Body of pancreas (tissue), 4 donors: ENCODE data around the gene KAT7. TPM values are rescaled to one million over a fixed set of nuclear protein-coding genes. Genes with fewer than 3 reads are reported as not detected.

ENCODE experiments used
- ATAC-seq: fragments of 150-250 bp; one replicate; pipeline ENCODE4 v1.9.1; 2016
- DNase-seq, 4 donors: peaks; one replicate each; pipeline ENCODE4 v3.0.0-alpha.2; 2019
- H3K27ac ChIP-seq, 4 donors: fragments of 200-600 bp; sonication (generic); 1 replicate in 3 of 4; 2 replicates in 1 of 4; pipeline versions ENCODE4 v1.5.1 to v1.6.1; 2016 to 2019; ENCODE audit warnings: mild to moderate bottlenecking in 1 of 4, mixed read lengths in 1 of 4, moderate library complexity in 1 of 4
- H3K27me3 ChIP-seq, 2 donors: fragments of 200-600 bp; sonication (generic); one replicate each; pipeline ENCODE4 v1.6.0; 2016; ENCODE audit warnings: mild to moderate bottlenecking in 1 of 2
- H3K36me3 ChIP-seq, 2 donors: fragments of 200-600 bp; sonication (generic); replicated peaks in 1 of 2; 2 replicates each; pipeline ENCODE4 v1.5.1; 2016; ENCODE audit warnings: low read depth in 2 of 2; ENCODE audit not compliant: insufficient read depth in 1 of 2
- H3K4me1 ChIP-seq: fragments of 200-600 bp; sonication (generic); one replicate; pipeline ENCODE4 v1.6.0; 2016
- H3K4me3 ChIP-seq, 2 donors: fragments of 200-600 bp; sonication (generic); 1 replicate in 1 of 2; 2 replicates in 1 of 2; pipeline ENCODE4 v1.5.1; 2016 to 2019
- H3K9me3 ChIP-seq, 3 donors: fragments of 200-600 bp; sonication (generic); 1 replicate in 2 of 3; 2 replicates in 1 of 3; pipeline ENCODE4 v1.5.1; 2016
- POLR2A ChIP-seq, 3 donors: fragments of 450-650 bp; IDR thresholded peaks; one replicate each; pipeline ENCODE4 v1.6.1; 2016; ENCODE audit warnings: antibody characterized with exemption in 3 of 3, mild to moderate bottlenecking in 2 of 3
- WGBS, 2 donors: methylation state at CpG; one replicate each; pipeline ENCODE4 v1.1.5; 2017; 5-methylcytosine and 5-hydroxymethylcytosine counted together
- intact Hi-C: fragments of 100-400 bp; cut with DNase I; formaldehyde crosslinking; loops from one replicate; pipeline ENCODE4 v1.15.1; 2023
- total RNA-seq, 2 donors: library from RNA; depleted of rRNA; stranded (reverse); fragments of >200 nt; gene quantifications; one replicate each; pipeline ENCODE4 v1.1.0, GENCODE V29; 2016
- TF ChIP-seq, protein P1 (sequence below), 7 experiments: fragments of 450-650 bp in 4 of 7; fragments of 200-600 bp in 3 of 7; sonication (generic) in 3 of 7; IDR thresholded peaks; one replicate each; pipeline ENCODE4 v1.5.1; 2016 to 2019; ENCODE audit warnings: antibody characterized with exemption in 7 of 7

Gene KAT7
- total RNA-seq, 2 donors from 2014 or later: 7.3 to 16.5 TPM

DNA sequence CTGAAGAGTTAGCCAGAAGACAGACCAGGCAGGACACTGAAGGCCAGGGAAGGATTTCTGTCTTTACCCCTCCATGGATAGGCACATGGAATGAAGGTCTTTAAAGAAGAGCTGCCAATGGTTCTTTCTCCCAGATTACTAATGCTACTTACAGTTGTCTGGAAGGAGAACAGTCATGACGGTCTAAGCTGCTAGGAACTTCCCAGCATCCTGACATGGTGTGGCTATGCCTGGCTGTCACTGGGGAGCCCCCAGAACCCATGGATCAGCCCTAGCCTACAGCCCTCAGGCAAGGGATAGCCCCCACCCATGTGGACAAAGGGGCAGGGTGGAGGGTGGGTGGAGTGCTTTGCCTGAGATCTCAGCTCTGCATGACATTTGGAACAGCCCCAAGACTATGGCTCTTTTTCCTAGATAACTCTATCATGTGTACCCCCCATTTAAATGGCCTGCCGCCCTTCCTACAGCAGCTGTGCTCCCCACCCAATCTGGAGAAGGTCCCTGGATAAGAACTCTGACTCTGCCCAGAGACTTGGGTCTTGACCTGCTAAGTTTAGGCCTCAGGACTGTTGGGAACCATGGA lies 9.2 kb upstream of the KAT7 start:
- TF ChIP-seq POLR2A (IDR thresholded peaks at IDR 0.05): no peak
- TF ChIP-seq, protein P1, sequence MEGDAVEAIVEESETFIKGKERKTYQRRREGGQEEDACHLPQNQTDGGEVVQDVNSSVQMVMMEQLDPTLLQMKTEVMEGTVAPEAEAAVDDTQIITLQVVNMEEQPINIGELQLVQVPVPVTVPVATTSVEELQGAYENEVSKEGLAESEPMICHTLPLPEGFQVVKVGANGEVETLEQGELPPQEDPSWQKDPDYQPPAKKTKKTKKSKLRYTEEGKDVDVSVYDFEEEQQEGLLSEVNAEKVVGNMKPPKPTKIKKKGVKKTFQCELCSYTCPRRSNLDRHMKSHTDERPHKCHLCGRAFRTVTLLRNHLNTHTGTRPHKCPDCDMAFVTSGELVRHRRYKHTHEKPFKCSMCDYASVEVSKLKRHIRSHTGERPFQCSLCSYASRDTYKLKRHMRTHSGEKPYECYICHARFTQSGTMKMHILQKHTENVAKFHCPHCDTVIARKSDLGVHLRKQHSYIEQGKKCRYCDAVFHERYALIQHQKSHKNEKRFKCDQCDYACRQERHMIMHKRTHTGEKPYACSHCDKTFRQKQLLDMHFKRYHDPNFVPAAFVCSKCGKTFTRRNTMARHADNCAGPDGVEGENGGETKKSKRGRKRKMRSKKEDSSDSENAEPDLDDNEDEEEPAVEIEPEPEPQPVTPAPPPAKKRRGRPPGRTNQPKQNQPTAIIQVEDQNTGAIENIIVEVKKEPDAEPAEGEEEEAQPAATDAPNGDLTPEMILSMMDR (IDR thresholded peaks at IDR 0.05): no peak
- Histone ChIP-seq H3K36me3 (no peaks in the 10 kb centered on the region), H3K4me3 (no peak overlapping the region), H3K9me3 (no peaks in the 10 kb centered on the region), H3K4me1 (no peaks in the 10 kb centered on the region), H3K27me3 (no peaks in the 10 kb centered on the region), H3K27ac (no peak overlapping the region)
- DNase-seq (no peak), ATAC-seq (peak; percentile 10)
- intact Hi-C loops: loop anchor here (5.0 kb wide), 2 partner anchors 62 to 217 kb away; no protein-coding TSS in a partner anchor
- 85 to 87% methylated on average over 2 of the region's 2 CpGs for WGBS, 2 donors

DNA sequence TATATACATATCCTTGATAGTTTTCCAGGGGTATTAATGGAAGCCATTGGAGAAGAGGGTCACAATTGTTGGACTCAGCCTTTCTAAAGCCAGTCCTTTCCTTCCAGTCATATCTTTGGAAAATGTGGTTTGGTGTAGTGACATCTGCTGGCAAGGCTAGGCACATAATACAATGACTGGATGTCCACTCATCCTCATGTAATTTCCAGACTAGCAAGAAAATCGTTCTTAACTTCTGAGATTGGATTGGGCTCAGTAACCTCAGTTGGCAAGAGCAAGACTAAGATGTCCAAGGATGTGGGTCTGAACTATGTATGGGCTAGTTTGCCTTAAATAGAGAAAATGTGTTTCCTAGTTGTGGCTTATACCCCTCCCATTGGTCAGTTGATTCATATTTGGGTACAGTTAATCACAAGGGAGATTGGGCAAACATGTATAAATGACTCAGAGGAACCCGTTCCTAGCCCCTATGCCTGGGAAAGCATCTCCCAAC lies 8.7 kb upstream of the KAT7 start:
- Histone ChIP-seq H3K9me3 (no peaks in the 10 kb centered on the region), H3K4me3 (no peak overlapping the region), H3K27me3 (no peaks in the 10 kb centered on the region), H3K36me3 (no peaks in the 10 kb centered on the region), H3K4me1 (no peaks in the 10 kb centered on the region), H3K27ac (no peak overlapping the region)
- ATAC-seq (peak; percentile 79), DNase-seq (peak; percentile 32 to 67 (median 51))
- WGBS, 2 donors: 7% methylated on average over 2 of the region's 2 CpGs
- TF ChIP-seq POLR2A (IDR thresholded peaks at IDR 0.05): no peak
- TF ChIP-seq, protein P1 (IDR thresholded peaks at IDR 0.05): peak; percentile 31 to 76 (median 62)
- intact Hi-C loops: loop anchor here (5.0 kb wide), 2 partner anchors 62 to 217 kb away; no protein-coding TSS in a partner anchor

DNA sequence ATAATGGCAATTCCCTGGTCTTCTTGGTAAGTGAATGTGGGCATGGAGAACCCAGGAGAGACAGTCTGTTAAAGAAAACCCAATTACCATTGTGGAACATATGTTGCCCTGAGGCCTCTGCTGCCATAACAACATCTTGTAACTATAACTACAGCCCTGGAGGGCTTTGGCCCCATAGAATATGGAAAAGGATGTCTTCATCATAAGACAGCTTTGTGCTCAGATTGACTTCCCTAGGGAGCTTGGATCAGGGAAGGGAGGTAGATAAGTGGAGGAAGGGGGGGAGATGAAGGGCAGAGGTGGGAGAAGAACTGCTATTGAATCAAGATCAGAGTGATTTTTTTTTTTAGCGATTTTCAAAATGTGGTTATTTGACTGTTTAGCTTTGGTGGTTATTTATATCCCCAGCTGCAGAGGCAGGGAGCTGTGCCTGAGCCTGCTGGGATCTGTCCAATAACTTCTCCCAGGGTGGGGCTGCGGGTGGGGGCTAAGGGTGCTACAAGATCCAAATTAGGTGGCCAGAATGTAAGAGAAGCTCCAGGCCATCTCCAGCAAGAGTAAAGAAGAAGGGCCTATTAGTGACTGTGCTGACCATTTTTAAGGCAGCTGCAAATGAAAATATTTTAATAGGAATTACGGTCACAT lies 5.3 kb upstream of the KAT7 start:
- no peak for DNase-seq
- Histone ChIP-seq H3K27ac (no peak overlapping the region), H3K36me3 (no peaks in the 10 kb centered on the region), H3K4me3 (no peak overlapping the region), H3K27me3 (no peaks in the 10 kb centered on the region), H3K4me1 (peaks cover 6% of the 10 kb centered on the region), H3K9me3 (no peaks in the 10 kb centered on the region)
- TF ChIP-seq, protein P1 (IDR thresholded peaks at IDR 0.05): no peak
- 56 to 62% methylated on average over 3 of the region's 3 CpGs for WGBS, 2 donors
- intact Hi-C loops: no loop called here
- ATAC-seq: no peak

DNA sequence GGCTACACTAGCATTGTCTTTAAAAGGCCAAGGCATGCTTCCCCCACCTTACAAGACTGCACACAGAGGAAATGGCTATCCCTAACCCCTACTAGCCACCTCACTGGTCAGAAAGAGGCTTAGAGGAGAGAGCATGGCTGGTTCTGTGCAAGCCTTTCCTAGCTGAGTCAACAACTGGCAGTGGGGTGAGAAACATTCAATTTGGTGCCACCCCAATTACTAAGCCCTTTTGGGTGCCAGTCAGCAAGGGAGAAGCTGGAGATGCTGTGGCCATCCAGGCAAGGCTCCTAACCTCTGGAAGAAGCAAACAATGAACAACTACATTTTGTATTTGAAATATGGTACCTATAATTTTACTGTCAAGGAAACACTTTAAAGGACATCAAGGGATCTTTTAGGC lies 4.7 kb upstream of the KAT7 start:
- Histone ChIP-seq H3K27ac (no peak overlapping the region), H3K36me3 (no peaks in the 10 kb centered on the region), H3K9me3 (no peaks in the 10 kb centered on the region), H3K4me3 (no peak overlapping the region), H3K4me1 (peaks cover 6% of the 10 kb centered on the region), H3K27me3 (no peaks in the 10 kb centered on the region)
- TF ChIP-seq POLR2A (IDR thresholded peaks at IDR 0.05): no peak
- TF ChIP-seq, protein P1 (IDR thresholded peaks at IDR 0.05): no peak
- intact Hi-C loops: no loop called here
- DNase-seq (no peak), ATAC-seq (no peak)
